Measurements from ENCODE around the gene JARID2.

The JARID2 gene

GRCh38 chr6:15561447-15562199 is 315.8 kb downstream of the JARID2 start:
- H3K27me3 ChIP-seq (ENCODE audit: control insufficient read depth in 3 of 3, insufficient read depth in 3 of 3, low read depth in 1 of 3, low read length in 3 of 3) = no peaks in the 10 kb centered on the region
- no CpG with 5 or more reads among the region's 3 CpGs for WGBS, 2 donors (ENCODE audit: extremely low coverage in 2 of 2, insufficient read length in 2 of 2, insufficient replicate concordance in 1 of 2)
- no peak overlapping the region for H4K91ac ChIP-seq (ENCODE audit: low read depth, low read length, poor library complexity)
- H3K36me3 ChIP-seq (replicated peaks in 1 of 2; ENCODE audit: control insufficient read depth in 2 of 2, insufficient read depth in 2 of 2, low read length in 2 of 2) = no peaks in the 10 kb centered on the region
- H3K4me2 ChIP-seq (ENCODE audit: insufficient read depth, low read length, poor library complexity, severe bottlenecking) = no peak overlapping the region
- no peak overlapping the region for H3K4ac ChIP-seq (ENCODE audit: low read length)
- H3K14ac ChIP-seq (ENCODE audit: low read length) = no peak overlapping the region
- H3K18ac ChIP-seq (ENCODE audit: low read length) = no peak overlapping the region
- no peak overlapping the region for H2AFZ ChIP-seq (ENCODE audit: low read length)
- H3K9ac ChIP-seq (ENCODE audit: low read depth, low read length, poor library complexity) = no peak overlapping the region
- no peak overlapping the region for H2BK120ac ChIP-seq (ENCODE audit: low read depth, low read length)
- no peak overlapping the region for H2BK5ac ChIP-seq (ENCODE audit: low read length)
- H2BK12ac ChIP-seq (ENCODE audit: low read length) = no peak overlapping the region
- H3K4me1 ChIP-seq (ENCODE audit: control insufficient read depth in 2 of 2, insufficient read depth in 1 of 2, low read depth in 1 of 2, low read length in 2 of 2) = no peaks in the 10 kb centered on the region
- no peak overlapping the region for H3K4me3 ChIP-seq (ENCODE audit: low read length in 2 of 2)
- no peak for DNase-seq (ENCODE audit: low spot score)
- no peak overlapping the region for H3K27ac ChIP-seq (replicated peaks; ENCODE audit: low read length)
- no peak overlapping the region for H4K8ac ChIP-seq (ENCODE audit: low read depth, low read length)
- H3K23ac ChIP-seq (ENCODE audit: low read depth, low read length, poor library complexity) = no peak overlapping the region
- H2AK5ac ChIP-seq (ENCODE audit: low read depth, low read length) = no peak overlapping the region
- H3K79me1 ChIP-seq (ENCODE audit: low read depth, low read length) = no peaks in the 10 kb centered on the region
- H2BK15ac ChIP-seq (ENCODE audit: low read length) = no peak overlapping the region
- no peaks in the 10 kb centered on the region for H3K9me3 ChIP-seq (replicated peaks in 1 of 2; ENCODE audit: control insufficient read depth in 2 of 2, insufficient read depth in 1 of 2, low read depth in 1 of 2, low read length in 2 of 2)

- no peak overlapping the region for H2AFZ ChIP-seq (ENCODE audit: low read length)
- no peak overlapping the region for H4K91ac ChIP-seq (ENCODE audit: low read depth, low read length, poor library complexity)
- no peak overlapping the region for H3K4me3 ChIP-seq (ENCODE audit: low read length in 2 of 2)
- no peak for DNase-seq (ENCODE audit: low spot score)
- no peak overlapping the region for H3K18ac ChIP-seq (ENCODE audit: low read length)
- no peak overlapping the region for H2BK5ac ChIP-seq (ENCODE audit: low read length)
- H2AK5ac ChIP-seq (ENCODE audit: low read depth, low read length) = no peak overlapping the region
- H3K79me1 ChIP-seq (ENCODE audit: low read depth, low read length) = no peaks in the 10 kb centered on the region
- no peaks in the 10 kb centered on the region for H3K9me3 ChIP-seq (replicated peaks in 1 of 2; ENCODE audit: control insufficient read depth in 2 of 2, insufficient read depth in 1 of 2, low read depth in 1 of 2, low read length in 2 of 2)
- H2BK15ac ChIP-seq (ENCODE audit: low read length) = no peak overlapping the region
- WGBS, 2 donors (ENCODE audit: extremely low coverage in 2 of 2, insufficient read length in 2 of 2, insufficient replicate concordance in 1 of 2) = no CpG with 5 or more reads among the region's 1 CpG
- H3K9ac ChIP-seq (ENCODE audit: low read depth, low read length, poor library complexity) = no peak overlapping the region
- H3K27me3 ChIP-seq (ENCODE audit: control insufficient read depth in 3 of 3, insufficient read depth in 3 of 3, low read depth in 1 of 3, low read length in 3 of 3) = no peaks in the 10 kb centered on the region
- H3K4ac ChIP-seq (ENCODE audit: low read length) = peak overlapping the region; percentile 3
- no peak overlapping the region for H3K23ac ChIP-seq (ENCODE audit: low read depth, low read length, poor library complexity)
- no peak overlapping the region for H3K14ac ChIP-seq (ENCODE audit: low read length)
- H3K4me1 ChIP-seq (ENCODE audit: control insufficient read depth in 2 of 2, insufficient read depth in 1 of 2, low read depth in 1 of 2, low read length in 2 of 2) = no peaks in the 10 kb centered on the region
- no peaks in the 10 kb centered on the region for H3K36me3 ChIP-seq (replicated peaks in 1 of 2; ENCODE audit: control insufficient read depth in 2 of 2, insufficient read depth in 2 of 2, low read length in 2 of 2)
- H2BK120ac ChIP-seq (ENCODE audit: low read depth, low read length) = no peak overlapping the region
- H3K4me2 ChIP-seq (ENCODE audit: insufficient read depth, low read length, poor library complexity, severe bottlenecking) = no peak overlapping the region
- H2BK12ac ChIP-seq (ENCODE audit: low read length) = no peak overlapping the region
- H4K8ac ChIP-seq (ENCODE audit: low read depth, low read length) = no peak overlapping the region
- H3K27ac ChIP-seq (replicated peaks; ENCODE audit: low read length) = no peak overlapping the region
Measured at GRCh38 chr6:15562977-15563376, 317.1 kb downstream of the JARID2 start.

GRCh38 chr6:15569035-15569995 is 323.4 kb downstream of the JARID2 start:
- Histone ChIP-seq H3K9ac (ENCODE audit: low read depth, low read length, poor library complexity) (no peak overlapping the region), H3K23ac (ENCODE audit: low read depth, low read length, poor library complexity) (no peak overlapping the region), H2AK5ac (ENCODE audit: low read depth, low read length) (no peak overlapping the region), H3K27ac (replicated peaks; ENCODE audit: low read length) (no peak overlapping the region), H2BK12ac (ENCODE audit: low read length) (no peak overlapping the region), H3K27me3 (ENCODE audit: control insufficient read depth in 3 of 3, insufficient read depth in 3 of 3, low read depth in 1 of 3, low read length in 3 of 3) (no peaks in the 10 kb centered on the region), H3K9me3 (replicated peaks in 1 of 2; ENCODE audit: control insufficient read depth in 2 of 2, insufficient read depth in 1 of 2, low read depth in 1 of 2, low read length in 2 of 2) (no peaks in the 10 kb centered on the region), H3K14ac (ENCODE audit: low read length) (no peak overlapping the region), H3K4ac (ENCODE audit: low read length) (no peak overlapping the region), H3K4me2 (ENCODE audit: insufficient read depth, low read length, poor library complexity, severe bottlenecking) (no peak overlapping the region), H4K8ac (ENCODE audit: low read depth, low read length) (no peak overlapping the region), H3K4me3 (ENCODE audit: low read length in 2 of 2) (no peak overlapping the region), H2AFZ (ENCODE audit: low read length) (no peak overlapping the region), H3K4me1 (ENCODE audit: control insufficient read depth in 2 of 2, insufficient read depth in 1 of 2, low read depth in 1 of 2, low read length in 2 of 2) (peaks cover 2 to 4% of the 10 kb centered on the region in 2 donors), H2BK5ac (ENCODE audit: low read length) (no peak overlapping the region), H3K18ac (ENCODE audit: low read length) (no peak overlapping the region), H3K36me3 (replicated peaks in 1 of 2; ENCODE audit: control insufficient read depth in 2 of 2, insufficient read depth in 2 of 2, low read length in 2 of 2) (no peaks in the 10 kb centered on the region), H2BK120ac (ENCODE audit: low read depth, low read length) (no peak overlapping the region), H4K91ac (ENCODE audit: low read depth, low read length, poor library complexity) (no peak overlapping the region), H2BK15ac (ENCODE audit: low read length) (no peak overlapping the region), H3K79me1 (ENCODE audit: low read depth, low read length) (no peaks in the 10 kb centered on the region)
- no CpG with 5 or more reads among the region's 17 CpGs for WGBS, 2 donors (ENCODE audit: extremely low coverage in 2 of 2, insufficient read length in 2 of 2, insufficient replicate concordance in 1 of 2)
- DNase-seq (ENCODE audit: low spot score) = no peak

- no peak overlapping the region for H2BK120ac ChIP-seq (ENCODE audit: low read depth, low read length)
- H3K18ac ChIP-seq (ENCODE audit: low read length) = no peak overlapping the region
- no peak overlapping the region for H3K4me2 ChIP-seq (ENCODE audit: insufficient read depth, low read length, poor library complexity, severe bottlenecking)
- peaks cover 2 to 10% of the 10 kb centered on the region in 2 donors for H3K4me1 ChIP-seq (ENCODE audit: control insufficient read depth in 2 of 2, insufficient read depth in 1 of 2, low read depth in 1 of 2, low read length in 2 of 2)
- no peak overlapping the region for H4K8ac ChIP-seq (ENCODE audit: low read depth, low read length)
- H3K36me3 ChIP-seq (replicated peaks in 1 of 2; ENCODE audit: control insufficient read depth in 2 of 2, insufficient read depth in 2 of 2, low read length in 2 of 2) = no peaks in the 10 kb centered on the region
- no peak overlapping the region for H2AFZ ChIP-seq (ENCODE audit: low read length)
- no peak overlapping the region for H3K23ac ChIP-seq (ENCODE audit: low read depth, low read length, poor library complexity)
- H3K9ac ChIP-seq (ENCODE audit: low read depth, low read length, poor library complexity) = no peak overlapping the region
- no peaks in the 10 kb centered on the region for H3K9me3 ChIP-seq (replicated peaks in 1 of 2; ENCODE audit: control insufficient read depth in 2 of 2, insufficient read depth in 1 of 2, low read depth in 1 of 2, low read length in 2 of 2)
- no peaks in the 10 kb centered on the region for H3K79me1 ChIP-seq (ENCODE audit: low read depth, low read length)
- H2BK12ac ChIP-seq (ENCODE audit: low read length) = no peak overlapping the region
- no peak overlapping the region for H2BK5ac ChIP-seq (ENCODE audit: low read length)
- no peak overlapping the region for H2AK5ac ChIP-seq (ENCODE audit: low read depth, low read length)
- H3K14ac ChIP-seq (ENCODE audit: low read length) = no peak overlapping the region
- H4K91ac ChIP-seq (ENCODE audit: low read depth, low read length, poor library complexity) = no peak overlapping the region
- H3K4me3 ChIP-seq (ENCODE audit: low read length in 2 of 2) = no peak overlapping the region
- WGBS, 2 donors (ENCODE audit: extremely low coverage in 2 of 2, insufficient read length in 2 of 2, insufficient replicate concordance in 1 of 2) = no CpG with 5 or more reads among the region's 2 CpGs
- H3K27ac ChIP-seq (replicated peaks; ENCODE audit: low read length) = no peak overlapping the region
- no peak overlapping the region for H3K4ac ChIP-seq (ENCODE audit: low read length)
- no peak for DNase-seq (ENCODE audit: low spot score)
- no peaks in the 10 kb centered on the region for H3K27me3 ChIP-seq (ENCODE audit: control insufficient read depth in 3 of 3, insufficient read depth in 3 of 3, low read depth in 1 of 3, low read length in 3 of 3)
- H2BK15ac ChIP-seq (ENCODE audit: low read length) = no peak overlapping the region
Measured at GRCh38 chr6:15570171-15570570, 324.3 kb downstream of the JARID2 start.

All from neuronal stem cell (in vitro differentiated cells).